Neural cell (in vitro differentiated cells): Measurements from ENCODE around the gene AGTRAP. TPM values are rescaled to one million over a fixed set of nuclear protein-coding genes. Genes with fewer than 3 reads are reported as not detected.

Source experiments
- H2AFZ ChIP-seq: fragments of 200-600, 300-800 bp; sonication (generic), shearing (Covaris generic); 2 replicates; pipeline ENCODE4 v1.6.0; 2014; ENCODE audit warnings: low read depth, mild to moderate bottlenecking, antibody characterized with exemption, low read length, moderate library complexity
- H3F3A ChIP-seq: fragments of 200-600 bp; shearing (Covaris generic); 2 replicates; pipeline ENCODE4 v1.6.1; 2016; ENCODE audit warnings: mild to moderate bottlenecking, moderate library complexity, mixed read lengths, antibody characterized with exemption, low read length; ENCODE audit not compliant: insufficient read depth, poor library complexity, severe bottlenecking
- H3K27ac ChIP-seq: fragments of 200-600, 300-800 bp; sonication (generic), shearing (Covaris generic); 2 replicates; pipeline ENCODE4 v1.5.1; 2014; ENCODE audit warnings: mild to moderate bottlenecking, low read length, moderate library complexity
- H3K27me3 ChIP-seq: fragments of 300-800, 200-600 bp; sonication (generic), shearing (Covaris generic); 2 replicates; pipeline ENCODE4 v1.6.0; 2014; ENCODE audit warnings: mild to moderate bottlenecking, low read depth, low read length, moderate library complexity; ENCODE audit not compliant: insufficient read depth
- H3K36me3 ChIP-seq: fragments of 300-800, 200-600 bp; sonication (generic), shearing (Covaris generic); 2 replicates; pipeline ENCODE4 v1.5.1; 2014; ENCODE audit warnings: mild to moderate bottlenecking, antibody characterized with exemption, low read length, moderate library complexity; ENCODE audit not compliant: insufficient read depth
- H3K4me2 ChIP-seq: fragments of 300-800, 200-600 bp; sonication (generic), shearing (Covaris generic); 2 replicates; pipeline ENCODE4 v1.6.0; 2014; ENCODE audit warnings: mild to moderate bottlenecking, low read length
- H3K4me3 ChIP-seq: fragments of 300-800, 200-600 bp; sonication (generic), shearing (Covaris generic); 2 replicates; pipeline ENCODE4 v1.5.1; 2014; ENCODE audit warnings: mild to moderate bottlenecking, low read length, moderate library complexity
- H3K79me2 ChIP-seq: fragments of 200-600 bp; shearing (Covaris generic); replicated peaks from 2 replicates; pipeline ENCODE4 v1.6.0; 2014; ENCODE audit warnings: mild to moderate bottlenecking, low read length, moderate library complexity; ENCODE audit not compliant: insufficient read depth
- H3K9ac ChIP-seq: fragments of 300-800, 200-600 bp; sonication (generic), shearing (Covaris generic); 2 replicates; pipeline ENCODE4 v1.6.1; 2016; ENCODE audit warnings: mild to moderate bottlenecking, low read length, mixed read lengths
- H3K9me2 ChIP-seq: fragments of 200-600 bp; shearing (Covaris generic); 2 replicates; pipeline ENCODE4 v1.6.1; 2016; ENCODE audit warnings: mild to moderate bottlenecking, low read length, mixed read lengths; ENCODE audit not compliant: insufficient read depth
- H3K9me3 ChIP-seq: fragments of 200-600, 300-800 bp; sonication (generic), shearing (Covaris generic); 2 replicates; pipeline ENCODE4 v1.6.1; 2016; ENCODE audit warnings: mild to moderate bottlenecking, mixed run types, low read length, moderate library complexity, mixed read lengths
- H4K20me1 ChIP-seq: fragments of 200-600 bp; shearing (Covaris generic); 2 replicates; pipeline ENCODE4 v1.6.1; 2016; ENCODE audit warnings: mild to moderate bottlenecking, mixed run types; ENCODE audit not compliant: insufficient read depth
- EP300 ChIP-seq: fragments of 450-650 bp; conservative IDR thresholded peaks from 2 replicates; pipeline ENCODE4 v1.6.1; 2014; ENCODE audit warnings: antibody characterized with exemption, mild to moderate bottlenecking, moderate library complexity; ENCODE audit not compliant: poor library complexity, severe bottlenecking
- EZH2 ChIP-seq: fragments of 200-600, 300-800 bp; shearing (Covaris generic), sonication (generic); IDR thresholded peaks from 2 replicates; pipeline ENCODE4 v1.6.1; 2014; ENCODE audit warnings: antibody characterized with exemption, low read length, borderline replicate concordance, mild to moderate bottlenecking; ENCODE audit not compliant: insufficient read depth, poor library complexity, severe bottlenecking
- MXI1 ChIP-seq: fragments of 450-650 bp; conservative IDR thresholded peaks from 2 replicates; pipeline ENCODE4 v1.6.1; 2014; ENCODE audit warnings: antibody characterized with exemption, mild to moderate bottlenecking; ENCODE audit not compliant: poor library complexity, severe bottlenecking
- POLR2AphosphoS5 ChIP-seq: IDR thresholded peaks from 2 replicates; pipeline ENCODE4 v1.6.1; 2012
- RAD21 ChIP-seq: fragments of 450-650 bp; conservative IDR thresholded peaks from 2 replicates; pipeline ENCODE4 v1.6.1; 2014; ENCODE audit warnings: antibody characterized with exemption, mild to moderate bottlenecking, moderate library complexity
- SMC3 ChIP-seq: fragments of 450-650 bp; conservative IDR thresholded peaks from 2 replicates; pipeline ENCODE4 v1.6.1; 2014; ENCODE audit warnings: antibody characterized with exemption, mild to moderate bottlenecking, moderate library complexity; ENCODE audit not compliant: poor library complexity
- TAF1 ChIP-seq: IDR thresholded peaks from 2 replicates; pipeline ENCODE4 v1.6.1; 2012; ENCODE audit warnings: low read depth
- polyA plus RNA-seq: library from polyadenylated mRNA; depleted of rRNA; stranded (reverse); fragments of >200 nt; gene quantifications from 2 replicates; pipeline ENCODE4 v1.2.3, GENCODE V29; 2014
- TF ChIP-seq, protein P1 (sequence below): IDR thresholded peaks from 2 replicates; pipeline ENCODE4 v1.6.1; 2012; ENCODE audit warnings: borderline replicate concordance
- TF ChIP-seq, protein P2 (sequence below): fragments of 450-650 bp; IDR thresholded peaks from 2 replicates; pipeline ENCODE4 v1.5.1; 2014; ENCODE audit warnings: antibody characterized with exemption, mild to moderate bottlenecking, moderate library complexity; ENCODE audit not compliant: poor library complexity, severe bottlenecking

The AGTRAP gene
- polyA plus RNA-seq, 1 donor from 2014 or later = 4.4 TPM

DNA sequence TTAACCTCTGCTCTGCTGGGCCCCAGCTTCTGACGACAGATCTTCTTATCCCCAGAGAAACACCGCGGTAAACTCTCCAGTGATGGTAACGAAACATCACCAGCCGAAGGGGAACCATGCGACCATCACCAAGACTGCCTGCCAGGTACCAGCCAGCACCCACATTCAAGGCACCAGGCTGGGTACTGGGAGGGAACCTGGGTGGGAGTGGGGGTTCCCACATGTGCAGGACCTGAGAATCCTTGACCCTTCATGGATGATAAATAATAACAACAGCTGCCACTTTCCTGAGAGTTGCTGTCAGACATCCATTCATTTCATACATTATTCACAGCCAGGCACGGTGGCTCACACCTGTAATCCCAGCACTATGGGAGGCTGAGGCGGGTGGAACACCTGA, 23.7 kb upstream of the AGTRAP start:
- Histone ChIP-seq H4K20me1 (no peaks in the 10 kb centered on the region), H3K9ac (no peak overlapping the region), H3K9me2 (no peaks in the 10 kb centered on the region), H2AFZ (no peak overlapping the region), H3K27me3 (no peaks in the 10 kb centered on the region), H3K79me2 (no peaks in the 10 kb centered on the region), H3K27ac (no peak overlapping the region), H3F3A (no peaks in the 10 kb centered on the region), H3K9me3 (no peaks in the 10 kb centered on the region), H3K4me3 (no peak overlapping the region), H3K4me2 (no peak overlapping the region), H3K36me3 (no peaks in the 10 kb centered on the region)
- TF ChIP-seq EP300 (no peak), SMC3 (no peak), POLR2AphosphoS5 (no peak), TAF1 (no peak), EZH2 (no peak), RAD21 (no peak), MXI1 (no peak)
- TF ChIP-seq, protein P1, sequence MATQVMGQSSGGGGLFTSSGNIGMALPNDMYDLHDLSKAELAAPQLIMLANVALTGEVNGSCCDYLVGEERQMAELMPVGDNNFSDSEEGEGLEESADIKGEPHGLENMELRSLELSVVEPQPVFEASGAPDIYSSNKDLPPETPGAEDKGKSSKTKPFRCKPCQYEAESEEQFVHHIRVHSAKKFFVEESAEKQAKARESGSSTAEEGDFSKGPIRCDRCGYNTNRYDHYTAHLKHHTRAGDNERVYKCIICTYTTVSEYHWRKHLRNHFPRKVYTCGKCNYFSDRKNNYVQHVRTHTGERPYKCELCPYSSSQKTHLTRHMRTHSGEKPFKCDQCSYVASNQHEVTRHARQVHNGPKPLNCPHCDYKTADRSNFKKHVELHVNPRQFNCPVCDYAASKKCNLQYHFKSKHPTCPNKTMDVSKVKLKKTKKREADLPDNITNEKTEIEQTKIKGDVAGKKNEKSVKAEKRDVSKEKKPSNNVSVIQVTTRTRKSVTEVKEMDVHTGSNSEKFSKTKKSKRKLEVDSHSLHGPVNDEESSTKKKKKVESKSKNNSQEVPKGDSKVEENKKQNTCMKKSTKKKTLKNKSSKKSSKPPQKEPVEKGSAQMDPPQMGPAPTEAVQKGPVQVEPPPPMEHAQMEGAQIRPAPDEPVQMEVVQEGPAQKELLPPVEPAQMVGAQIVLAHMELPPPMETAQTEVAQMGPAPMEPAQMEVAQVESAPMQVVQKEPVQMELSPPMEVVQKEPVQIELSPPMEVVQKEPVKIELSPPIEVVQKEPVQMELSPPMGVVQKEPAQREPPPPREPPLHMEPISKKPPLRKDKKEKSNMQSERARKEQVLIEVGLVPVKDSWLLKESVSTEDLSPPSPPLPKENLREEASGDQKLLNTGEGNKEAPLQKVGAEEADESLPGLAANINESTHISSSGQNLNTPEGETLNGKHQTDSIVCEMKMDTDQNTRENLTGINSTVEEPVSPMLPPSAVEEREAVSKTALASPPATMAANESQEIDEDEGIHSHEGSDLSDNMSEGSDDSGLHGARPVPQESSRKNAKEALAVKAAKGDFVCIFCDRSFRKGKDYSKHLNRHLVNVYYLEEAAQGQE = no peak
- TF ChIP-seq, protein P2, sequence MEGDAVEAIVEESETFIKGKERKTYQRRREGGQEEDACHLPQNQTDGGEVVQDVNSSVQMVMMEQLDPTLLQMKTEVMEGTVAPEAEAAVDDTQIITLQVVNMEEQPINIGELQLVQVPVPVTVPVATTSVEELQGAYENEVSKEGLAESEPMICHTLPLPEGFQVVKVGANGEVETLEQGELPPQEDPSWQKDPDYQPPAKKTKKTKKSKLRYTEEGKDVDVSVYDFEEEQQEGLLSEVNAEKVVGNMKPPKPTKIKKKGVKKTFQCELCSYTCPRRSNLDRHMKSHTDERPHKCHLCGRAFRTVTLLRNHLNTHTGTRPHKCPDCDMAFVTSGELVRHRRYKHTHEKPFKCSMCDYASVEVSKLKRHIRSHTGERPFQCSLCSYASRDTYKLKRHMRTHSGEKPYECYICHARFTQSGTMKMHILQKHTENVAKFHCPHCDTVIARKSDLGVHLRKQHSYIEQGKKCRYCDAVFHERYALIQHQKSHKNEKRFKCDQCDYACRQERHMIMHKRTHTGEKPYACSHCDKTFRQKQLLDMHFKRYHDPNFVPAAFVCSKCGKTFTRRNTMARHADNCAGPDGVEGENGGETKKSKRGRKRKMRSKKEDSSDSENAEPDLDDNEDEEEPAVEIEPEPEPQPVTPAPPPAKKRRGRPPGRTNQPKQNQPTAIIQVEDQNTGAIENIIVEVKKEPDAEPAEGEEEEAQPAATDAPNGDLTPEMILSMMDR = no peak

DNA sequence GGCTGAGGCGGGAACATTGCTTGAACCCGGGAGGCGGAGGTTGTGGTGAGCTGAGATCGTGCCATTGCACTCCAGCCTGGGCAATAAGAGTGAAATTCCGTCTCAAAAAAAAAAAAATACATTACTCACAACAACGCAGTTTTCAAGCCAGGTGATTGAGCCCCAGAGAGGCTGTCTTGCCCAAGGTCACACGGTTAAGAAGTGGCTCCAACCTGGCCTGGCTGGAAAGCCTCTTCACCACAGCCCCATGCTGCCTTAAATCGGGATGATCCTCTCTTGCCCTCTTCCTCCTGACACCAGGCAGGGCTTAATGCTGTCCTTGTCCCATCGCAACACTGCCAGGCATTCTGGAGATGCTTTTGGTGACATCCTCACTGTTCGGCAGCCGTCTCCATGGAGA, 22.8 kb upstream of the AGTRAP start:
- Histone ChIP-seq H3F3A (no peaks in the 10 kb centered on the region), H3K4me3 (no peak overlapping the region), H3K79me2 (no peaks in the 10 kb centered on the region), H3K27me3 (no peaks in the 10 kb centered on the region), H2AFZ (no peak overlapping the region), H3K27ac (no peak overlapping the region), H3K36me3 (no peaks in the 10 kb centered on the region), H3K9ac (no peak overlapping the region), H3K4me2 (no peak overlapping the region), H3K9me2 (no peaks in the 10 kb centered on the region), H3K9me3 (no peaks in the 10 kb centered on the region), H4K20me1 (no peaks in the 10 kb centered on the region)
- TF ChIP-seq, protein P2 = no peak
- TF ChIP-seq EZH2 = no peak
- TF ChIP-seq RAD21 = no peak
- no peak for TF ChIP-seq EP300
- no peak for TF ChIP-seq POLR2AphosphoS5
- TF ChIP-seq, protein P1 = no peak
- no peak for TF ChIP-seq TAF1
- no peak for TF ChIP-seq MXI1
- TF ChIP-seq SMC3 = no peak
